Measurements from ENCODE around the gene XIRP1. TPM values are rescaled to one million over a fixed set of nuclear protein-coding genes. Genes with fewer than 3 reads are reported as not detected.

XIRP1 gene
- total RNA-seq, 2 donors from 2014 or later = 0.14 to 4.1 TPM

GRCh38 chr3:39190281-39191025 is 1.9 kb downstream of the XIRP1 start:
- ATAC-seq (no peak), DNase-seq (ENCODE audit: low spot score in 2 of 2) (peak in 1 of 2 donors; percentile 40)
- H3K36me3 Mint-ChIP-seq = no peaks in the 10 kb centered on the region
- no peaks in the 10 kb centered on the region for H3K9me3 Mint-ChIP-seq
- peak overlapping the region in 1 of 2 donors; percentile 46 for H3K27ac Mint-ChIP-seq

GRCh38 chr3:39189959-39190269 is 2.5 kb downstream of the XIRP1 start:
- ATAC-seq (peak; percentile 33 to 68), DNase-seq (ENCODE audit: low spot score in 2 of 2) (peak; percentile 62 to 64)
- Mint-ChIP-seq H3K9me3 (no peaks in the 10 kb centered on the region), H3K36me3 (no peaks in the 10 kb centered on the region), H3K27ac (peak overlapping the region in 1 of 2 donors; percentile 46)

- DNase-seq (ENCODE audit: low spot score in 2 of 2) = peak in 1 of 2 donors; percentile 50
- ATAC-seq = no peak
- H3K36me3 Mint-ChIP-seq = no peaks in the 10 kb centered on the region
- no peaks in the 10 kb centered on the region for H3K9me3 Mint-ChIP-seq
- peak overlapping the region in 1 of 2 donors; percentile 46 for H3K27ac Mint-ChIP-seq
Measured at GRCh38 chr3:39189150-39189958, 3.0 kb downstream of the XIRP1 start.

- H3K27ac Mint-ChIP-seq = peak overlapping the region in 1 of 2 donors; percentile 29
- no peak for ATAC-seq
- no peaks in the 10 kb centered on the region for H3K9me3 Mint-ChIP-seq
- H3K36me3 Mint-ChIP-seq = no peaks in the 10 kb centered on the region
- DNase-seq (ENCODE audit: low spot score in 2 of 2) = peak in 1 of 2 donors; percentile 43
Measured at GRCh38 chr3:39188271-39189149, 3.9 kb downstream of the XIRP1 start.

GRCh38 chr3:39187372-39188155 is 4.8 kb downstream of the XIRP1 start:
- DNase-seq (ENCODE audit: low spot score in 2 of 2) (peak in 1 of 2 donors; percentile 41), ATAC-seq (no peak)
- Mint-ChIP-seq H3K36me3 (no peaks in the 10 kb centered on the region), H3K27ac (peak overlapping the region in 1 of 2 donors; percentile 76), H3K9me3 (no peaks in the 10 kb centered on the region)

- Mint-ChIP-seq H3K9me3 (no peaks in the 10 kb centered on the region), H3K27ac (peak overlapping the region in 1 of 2 donors; percentile 57), H3K36me3 (no peaks in the 10 kb centered on the region)
- DNase-seq (ENCODE audit: low spot score in 2 of 2) (peak in 1 of 2 donors; percentile 52), ATAC-seq (no peak)
Measured at GRCh38 chr3:39186692-39187151, 5.7 kb downstream of the XIRP1 start.

- no peaks in the 10 kb centered on the region for H3K36me3 Mint-ChIP-seq
- peak in 1 of 2 donors; percentile 49 for DNase-seq (ENCODE audit: low spot score in 2 of 2)
- H3K9me3 Mint-ChIP-seq = no peaks in the 10 kb centered on the region
- H3K27ac Mint-ChIP-seq = peak overlapping the region in 1 of 2 donors; percentile 57
- ATAC-seq = no peak
Measured at GRCh38 chr3:39185959-39186691, 6.3 kb downstream of the XIRP1 start.

GRCh38 chr3:39185326-39185958 is 7.0 kb downstream of the XIRP1 start:
- ATAC-seq (no peak), DNase-seq (ENCODE audit: low spot score in 2 of 2) (peak in 1 of 2 donors; percentile 42)
- Mint-ChIP-seq H3K9me3 (no peaks in the 10 kb centered on the region), H3K36me3 (no peaks in the 10 kb centered on the region), H3K27ac (no peak overlapping the region)

- DNase-seq (ENCODE audit: low spot score in 2 of 2) = peak in 1 of 2 donors; percentile 39
- ATAC-seq = no peak
- H3K36me3 Mint-ChIP-seq = peaks cover 0 to under 1% of the 10 kb centered on the region in 2 donors
- H3K9me3 Mint-ChIP-seq = no peaks in the 10 kb centered on the region
- H3K27ac Mint-ChIP-seq = no peak overlapping the region
Measured at GRCh38 chr3:39184968-39185285, 7.5 kb downstream of the XIRP1 start.

GRCh38 chr3:39184081-39184967 is 8.1 kb downstream of the XIRP1 start:
- Mint-ChIP-seq H3K36me3 (peaks cover 0 to 4% of the 10 kb centered on the region in 2 donors), H3K9me3 (no peaks in the 10 kb centered on the region), H3K27ac (peak overlapping the region in 1 of 2 donors; percentile 65)
- DNase-seq (ENCODE audit: low spot score in 2 of 2) (peak in 1 of 2 donors; percentile 42), ATAC-seq (no peak)

GRCh38 chr3:39183211-39184080 is 8.9 kb downstream of the XIRP1 start:
- DNase-seq (ENCODE audit: low spot score in 2 of 2) = peak in 1 of 2 donors; percentile 51
- Mint-ChIP-seq H3K27ac (no peak overlapping the region), H3K9me3 (peaks cover 0 to 4% of the 10 kb centered on the region in 2 donors), H3K36me3 (peaks cover 0 to 8% of the 10 kb centered on the region in 2 donors)
- ATAC-seq = no peak

- ATAC-seq (no peak), DNase-seq (ENCODE audit: low spot score in 2 of 2) (peak in 1 of 2 donors; percentile 46)
- peaks cover under 1 to 5% of the 10 kb centered on the region in 2 donors for H3K9me3 Mint-ChIP-seq
- H3K27ac Mint-ChIP-seq = peak overlapping the region; percentile 77 to 93
- H3K36me3 Mint-ChIP-seq = peaks cover 0 to 8% of the 10 kb centered on the region in 2 donors
Measured at GRCh38 chr3:39181408-39182335, 10.7 kb downstream of the XIRP1 start.

All from activated naive CD4-positive, alpha-beta T cell treated with anti-CD3 and anti-CD28 coated beads, Interleukin-2, amount 50 U/mL, for 72 hours (primary cell).